ENCODE data around the gene BAIAP3.

The BAIAP3 gene

DNA sequence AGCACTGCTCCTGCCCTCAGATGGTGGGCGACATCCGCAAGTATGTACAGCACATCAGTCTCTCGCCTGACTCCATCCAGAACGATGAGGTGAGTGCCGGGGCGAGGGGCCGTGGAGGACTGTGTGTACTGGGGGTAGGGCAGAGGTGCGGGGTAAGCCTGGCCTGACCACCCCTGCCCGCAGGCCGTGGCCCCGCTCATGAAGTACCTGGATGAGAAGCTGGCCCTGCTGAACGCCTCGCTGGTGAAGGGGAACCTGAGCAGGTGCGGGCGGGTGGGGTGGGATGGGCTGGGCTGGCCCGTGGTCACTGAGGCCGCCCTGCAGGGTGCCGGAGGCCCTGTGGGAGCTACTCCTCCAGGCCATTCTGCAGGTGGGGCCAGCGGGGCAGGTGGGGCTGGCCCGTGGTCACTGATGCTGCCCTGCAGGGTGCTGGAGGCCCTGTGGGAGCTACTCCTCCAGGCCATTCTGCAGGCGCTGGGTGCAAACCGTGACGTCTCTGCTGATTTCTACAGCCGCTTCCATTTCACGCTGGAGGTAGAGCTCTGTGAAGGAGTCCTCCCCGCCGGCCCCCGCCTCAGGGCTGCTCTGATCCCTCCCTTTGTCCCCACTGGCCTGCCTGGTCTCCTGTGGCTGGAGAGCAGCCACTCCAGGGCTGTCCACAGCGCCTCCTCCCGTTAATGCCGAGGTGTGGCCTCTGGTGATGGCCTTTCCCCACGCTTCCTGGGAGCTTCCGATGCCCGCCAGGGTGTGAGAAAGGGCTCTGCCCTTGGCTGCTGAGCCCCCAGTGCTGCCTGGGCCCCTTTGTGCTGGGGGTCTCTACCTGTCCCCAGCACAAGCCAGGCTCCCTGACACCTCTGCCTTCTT lies 13.2 kb downstream of the BAIAP3 start:
- no peak for DNase-seq (ENCODE audit: extremely low read depth in 1 of 2, low read depth in 1 of 2)

DNA sequence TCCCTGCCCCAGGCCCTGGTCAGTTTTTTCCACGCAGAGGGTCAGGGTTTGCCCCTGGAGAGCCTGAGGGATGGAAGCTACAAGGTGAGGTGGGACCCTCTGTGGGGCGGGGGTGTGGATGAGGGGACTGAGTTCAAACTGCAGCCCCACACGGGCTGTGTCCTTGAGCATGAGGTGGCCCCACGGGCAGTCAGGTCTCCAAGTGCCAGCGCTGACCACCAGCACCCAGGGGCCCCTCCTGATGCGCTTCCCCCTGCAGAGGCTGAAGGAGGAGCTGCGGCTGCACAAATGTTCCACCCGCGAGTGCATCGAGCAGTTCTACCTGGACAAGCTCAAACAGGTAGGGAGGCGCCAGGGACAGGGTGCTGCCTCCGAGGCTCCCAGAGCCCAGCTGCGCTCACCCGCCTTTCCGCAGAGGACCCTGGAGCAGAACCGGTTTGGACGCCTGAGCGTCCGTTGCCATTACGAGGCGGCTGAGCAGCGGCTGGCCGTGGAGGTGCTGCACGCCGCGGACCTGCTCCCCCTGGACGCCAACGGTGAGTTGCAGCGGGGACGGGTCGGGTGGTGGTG lies 13.9 kb downstream of the BAIAP3 start:
- DNase-seq (ENCODE audit: extremely low read depth in 1 of 2, low read depth in 1 of 2): no peak

GRCh38 chr16:1347962-1348361 lies 14.5 kb downstream of the BAIAP3 start:
- DNase-seq (ENCODE audit: extremely low read depth in 1 of 2, low read depth in 1 of 2): no peak

DNA sequence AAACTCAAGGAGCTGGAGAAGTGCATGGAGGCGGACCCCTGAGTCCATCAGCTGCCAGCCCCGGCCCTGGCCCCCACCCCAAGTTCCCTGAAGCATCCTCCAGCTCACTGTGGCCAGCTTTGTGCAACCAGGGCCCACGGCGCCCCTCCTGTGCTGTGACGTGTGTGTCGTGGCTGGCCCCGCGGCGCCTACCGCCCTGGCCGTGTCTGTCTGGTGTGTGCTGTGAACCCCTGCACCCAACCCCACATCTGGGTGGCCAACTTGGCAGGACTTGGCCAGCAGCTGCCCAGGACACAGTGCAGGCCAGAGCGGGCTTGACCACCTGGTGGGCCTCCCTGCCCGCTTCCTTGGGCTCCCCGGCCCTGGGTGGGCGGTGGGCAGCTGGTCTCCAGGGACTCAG lies 15.0 kb downstream of the BAIAP3 start:
- DNase-seq (ENCODE audit: extremely low read depth in 1 of 2, low read depth in 1 of 2): no peak

- DNase-seq (ENCODE audit: extremely low read depth in 1 of 2, low read depth in 1 of 2): no peak
Observed at GRCh38 chr16:1348926-1349325, 15.5 kb downstream of the BAIAP3 start.

DNA sequence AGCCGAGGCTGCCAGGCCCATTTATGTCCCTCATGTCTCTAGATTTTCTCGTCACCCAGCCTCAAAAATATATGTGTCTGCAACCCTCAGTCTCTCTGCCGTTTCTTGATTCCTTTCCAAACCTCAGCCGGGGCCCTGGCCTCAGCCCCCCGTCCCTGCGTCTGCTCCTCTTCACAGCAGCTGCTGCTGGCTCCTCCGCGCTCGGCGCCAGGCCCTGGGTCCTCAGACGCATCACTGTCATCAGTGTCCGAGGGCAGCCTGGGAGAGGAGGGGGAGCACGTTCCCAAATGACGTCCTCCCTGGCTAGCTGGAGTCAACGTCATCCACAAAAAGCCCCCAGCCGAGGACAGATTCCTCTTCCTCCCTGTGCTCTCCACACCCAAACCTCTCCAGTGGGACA lies 15.9 kb downstream of the BAIAP3 start:
- no peak for DNase-seq (ENCODE audit: extremely low read depth in 1 of 2, low read depth in 1 of 2)

GRCh38 chr16:1349951-1350350 lies 16.5 kb downstream of the BAIAP3 start:
- no peak for DNase-seq (ENCODE audit: extremely low read depth in 1 of 2, low read depth in 1 of 2)

- DNase-seq (ENCODE audit: extremely low read depth in 1 of 2, low read depth in 1 of 2): no peak
Observed at GRCh38 chr16:1350691-1351090, 17.2 kb downstream of the BAIAP3 start.

- no peak for DNase-seq (ENCODE audit: extremely low read depth in 1 of 2, low read depth in 1 of 2)
Observed at GRCh38 chr16:1351215-1351581, 17.8 kb downstream of the BAIAP3 start.

GRCh38 chr16:1351582-1352362 lies 18.3 kb downstream of the BAIAP3 start, which contains the start of the genes GNPTG and TSR3:
GNPTG (plus strand) TSS chr16:1351931; CDS start chr16:1351966, 35 bp downstream.
TSR3 (minus strand) TSS chr16:1351878; CDS start chr16:1351804, 74 bp downstream.
- DNase-seq (ENCODE audit: extremely low read depth in 1 of 2, low read depth in 1 of 2): peak; percentile 75 to 81

- no peak for DNase-seq (ENCODE audit: extremely low read depth in 1 of 2, low read depth in 1 of 2)
Observed at GRCh38 chr16:1354815-1355540, 21.5 kb downstream of the BAIAP3 start.

DNA sequence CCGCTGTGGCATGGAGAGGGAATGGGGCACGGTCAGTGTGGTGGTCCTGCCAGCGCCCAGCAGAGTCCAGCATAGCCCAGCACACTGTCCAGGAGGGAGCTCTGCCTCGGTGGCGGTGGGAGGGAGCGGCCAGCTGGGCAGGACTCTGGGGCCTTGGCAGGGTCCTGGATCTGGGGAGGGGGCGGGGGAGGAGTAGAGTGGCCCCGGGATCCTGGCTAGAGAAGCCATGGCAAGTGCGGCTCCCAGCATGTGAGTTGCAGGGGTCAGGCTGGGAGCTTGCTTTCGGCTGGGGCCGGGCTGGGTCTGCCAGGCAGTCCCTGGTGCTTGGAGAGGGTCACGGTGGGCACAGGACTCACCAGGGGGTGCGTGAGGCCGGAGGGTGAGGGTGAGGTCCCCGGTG lies 22.1 kb downstream of the BAIAP3 start:
- no peak for DNase-seq (ENCODE audit: extremely low read depth in 1 of 2, low read depth in 1 of 2)

- DNase-seq (ENCODE audit: extremely low read depth in 1 of 2, low read depth in 1 of 2): no peak
Observed at GRCh38 chr16:1356061-1356900, 22.8 kb downstream of the BAIAP3 start.

DNA sequence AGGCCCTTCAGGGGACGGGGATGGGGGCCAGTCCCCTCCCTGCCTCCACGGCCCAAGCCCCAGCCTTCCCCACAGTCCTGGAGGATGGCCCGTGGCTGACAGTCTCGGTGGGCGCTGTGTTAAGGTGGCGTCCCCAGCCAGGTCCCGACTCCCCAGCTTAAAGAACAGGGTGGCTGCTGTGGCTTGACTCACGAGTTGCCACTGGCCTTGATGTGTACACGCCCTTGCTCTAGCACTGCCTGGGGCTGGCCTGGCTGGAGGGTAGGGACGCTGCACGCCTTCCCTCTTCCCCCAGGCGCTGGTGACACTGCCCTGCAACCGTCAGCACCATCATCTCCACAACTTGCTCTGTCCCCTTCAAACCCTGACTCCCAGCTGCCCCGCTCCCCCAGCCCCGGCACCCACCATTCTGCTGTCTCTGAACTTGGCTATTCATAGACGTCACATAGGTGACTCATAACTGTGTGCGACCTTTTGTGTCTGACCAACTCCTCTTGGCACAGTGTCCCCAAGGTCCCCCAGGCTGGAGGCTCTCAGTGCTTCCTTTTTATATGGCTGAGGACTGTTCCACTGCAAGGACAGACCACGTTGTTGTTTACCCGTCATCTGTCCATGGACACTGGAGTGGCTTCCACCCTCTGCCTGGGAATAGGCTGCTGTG lies 24.6 kb downstream of the BAIAP3 start:
- no peak for DNase-seq (ENCODE audit: extremely low read depth in 1 of 2, low read depth in 1 of 2)

GRCh38 chr16:1361685-1362360 lies 28.4 kb downstream of the BAIAP3 start:
- no peak for DNase-seq (ENCODE audit: extremely low read depth in 1 of 2, low read depth in 1 of 2)

DNA sequence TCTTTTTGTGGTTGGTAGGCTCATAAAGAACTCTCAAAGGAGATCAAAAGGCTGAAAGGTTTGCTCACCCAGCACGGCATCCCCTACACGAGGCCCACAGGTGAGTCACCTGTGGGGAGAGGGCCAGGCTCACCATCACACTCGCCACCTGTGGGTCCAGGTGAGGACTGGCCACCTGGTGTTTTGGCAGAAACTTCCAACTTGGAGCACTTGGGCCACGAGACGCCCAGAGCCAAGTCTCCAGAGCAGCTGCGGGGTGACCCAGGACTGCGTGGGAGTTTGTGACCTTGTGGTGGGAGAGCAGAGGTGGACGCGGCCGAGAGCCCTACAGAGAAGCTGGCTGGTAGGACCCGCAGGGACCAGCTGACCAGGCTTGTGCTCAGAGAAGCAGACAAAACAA lies 29.4 kb downstream of the BAIAP3 start:
- DNase-seq (ENCODE audit: extremely low read depth in 1 of 2, low read depth in 1 of 2): no peak

DNA sequence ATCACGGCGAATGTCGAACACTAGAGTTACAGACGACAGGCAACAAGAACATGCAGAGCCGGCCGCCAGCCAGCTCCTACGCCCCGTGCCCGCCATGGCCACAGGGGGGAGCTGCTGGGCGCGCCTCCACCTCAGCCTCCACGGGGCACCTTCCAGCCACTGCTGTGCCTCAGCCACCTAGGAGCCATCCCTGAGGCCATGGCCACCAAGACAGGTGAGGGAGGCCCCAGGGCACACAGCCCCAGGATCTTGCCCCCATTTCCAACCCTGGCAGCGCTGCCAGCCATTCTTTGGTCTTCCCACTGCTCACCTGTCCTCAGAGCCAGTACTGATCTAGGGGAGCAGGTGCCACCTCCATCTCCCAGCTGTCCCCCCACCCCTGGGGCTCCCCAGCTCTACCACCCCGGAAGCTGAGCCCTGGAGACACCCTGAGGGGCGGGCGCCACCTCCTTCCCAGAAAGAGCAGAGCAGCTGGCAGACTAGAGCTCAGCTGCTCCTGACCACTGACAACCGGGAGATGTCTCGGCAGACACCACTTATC lies 30.1 kb downstream of the BAIAP3 start:
- DNase-seq (ENCODE audit: extremely low read depth in 1 of 2, low read depth in 1 of 2): peak; percentile 47 to 49

DNA sequence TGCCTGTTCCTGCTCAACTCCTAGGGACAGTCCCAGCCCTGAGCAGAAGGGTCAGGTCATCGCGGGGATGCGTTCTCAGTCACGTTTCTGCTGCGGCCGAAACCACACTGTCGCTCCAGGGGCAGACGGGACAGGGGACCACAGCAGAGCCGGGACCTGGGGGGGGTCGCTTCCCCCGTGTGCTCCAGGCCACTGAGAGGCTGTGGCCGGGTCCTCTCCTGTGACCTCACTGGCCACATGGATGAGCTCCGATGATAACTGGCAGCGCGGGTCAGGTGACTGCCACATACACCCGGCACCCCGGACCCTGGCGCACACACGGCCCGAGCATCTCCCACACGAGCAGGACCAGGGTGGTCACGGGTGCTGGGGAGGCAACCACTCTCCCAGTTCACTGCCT lies 31.1 kb downstream of the BAIAP3 start:
- DNase-seq (ENCODE audit: extremely low read depth in 1 of 2, low read depth in 1 of 2): no peak
